NCI-H1105 treated with DMSO at 0.1 percent for 48 hours (cell line): ENCODE results near the gene SLC10A6.

Experiments
- DNase-seq: peaks from one replicate; lab custom pipeline; 2025; lab: John Stamatoyannopoulos, UW

Gene SLC10A6

DNA sequence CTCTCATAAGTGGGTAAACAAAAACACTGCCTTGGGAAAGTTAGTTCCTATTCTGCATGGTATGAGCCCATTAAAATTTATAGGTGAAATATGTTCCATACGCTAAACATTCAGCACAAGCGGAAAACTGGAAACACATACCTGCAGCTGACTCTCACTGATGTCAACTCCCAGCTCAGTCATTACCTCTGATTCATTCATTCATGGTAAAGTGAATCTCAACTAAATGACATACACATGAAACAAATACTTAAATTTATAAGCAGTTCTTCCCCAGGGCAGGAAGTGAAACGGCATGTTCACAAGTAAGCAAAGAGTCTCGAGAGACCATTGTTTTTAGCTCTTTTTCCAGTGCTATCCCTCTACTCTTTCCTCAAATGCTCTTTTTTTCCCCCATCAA lies 1.6 kb downstream of the SLC10A6 start:
- no peak for DNase-seq

DNA sequence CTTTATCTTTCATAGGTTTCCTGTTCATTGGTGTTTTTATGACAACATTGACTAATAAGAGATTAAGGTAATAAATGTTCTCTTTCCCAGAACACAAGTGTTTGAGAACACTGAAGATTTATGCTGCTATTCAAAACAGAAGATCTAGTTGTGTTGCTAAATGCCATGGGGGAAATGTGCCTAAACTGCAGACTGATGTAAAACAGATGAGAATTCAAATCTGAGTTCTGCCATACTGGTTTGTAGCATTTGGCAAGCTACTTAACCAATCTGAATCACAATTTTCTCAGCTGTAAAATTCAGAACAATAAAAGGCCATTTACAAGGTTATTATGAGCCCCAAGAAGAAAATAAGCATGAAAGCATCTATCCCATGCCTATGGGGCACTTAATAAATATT lies 2.3 kb downstream of the SLC10A6 start:
- no peak for DNase-seq

DNA sequence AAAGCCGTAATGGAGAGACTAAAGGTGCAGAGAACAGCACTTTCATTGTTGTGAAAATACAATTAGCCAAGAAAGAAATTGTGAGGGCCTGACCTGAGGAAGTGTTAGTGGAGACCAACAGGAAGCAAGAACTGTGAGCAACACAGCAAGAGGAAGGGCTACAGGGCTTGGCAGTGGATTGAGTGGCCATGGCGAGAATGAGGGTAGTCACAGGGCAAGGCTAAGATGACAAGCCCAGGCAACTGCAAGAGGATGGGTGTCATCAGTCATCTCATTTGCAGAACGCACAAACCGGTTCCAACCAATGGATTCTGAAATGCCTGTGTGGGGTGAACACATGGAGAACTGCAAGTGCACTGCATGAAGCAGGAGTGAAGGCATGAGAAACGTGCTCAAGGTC lies 3.6 kb downstream of the SLC10A6 start:
- DNase-seq, result no peak

DNA sequence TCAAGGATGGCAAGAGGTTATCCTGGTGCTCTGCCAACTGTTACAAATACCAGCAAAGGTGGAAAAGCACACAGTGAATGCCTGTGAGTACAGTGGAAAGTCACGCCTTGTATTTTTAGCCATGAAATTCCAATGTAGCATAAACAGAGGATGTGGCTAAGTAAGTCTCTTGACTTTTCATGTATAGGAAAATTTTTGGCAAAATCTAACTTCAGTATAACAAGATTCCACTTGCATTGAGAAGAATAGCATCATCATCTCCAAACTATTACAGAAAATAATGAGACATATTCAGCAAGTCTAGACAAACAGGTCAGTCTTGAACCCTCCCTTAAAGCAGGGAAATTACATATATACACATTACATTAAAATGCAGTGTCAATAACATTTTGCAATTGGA lies 7.9 kb downstream of the SLC10A6 start:
- DNase-seq, result no peak

- no peak for DNase-seq
Measured at GRCh38 chr4:86840858-86841257, 8.3 kb downstream of the SLC10A6 start.

GRCh38 chr4:86837691-86838503 lies 11.3 kb downstream of the SLC10A6 start:
- no peak for DNase-seq

GRCh38 chr4:86835677-86836076 lies 13.5 kb downstream of the SLC10A6 start:
- no peak for DNase-seq

GRCh38 chr4:86834901-86835300 lies 14.3 kb downstream of the SLC10A6 start:
- no peak for DNase-seq

DNA sequence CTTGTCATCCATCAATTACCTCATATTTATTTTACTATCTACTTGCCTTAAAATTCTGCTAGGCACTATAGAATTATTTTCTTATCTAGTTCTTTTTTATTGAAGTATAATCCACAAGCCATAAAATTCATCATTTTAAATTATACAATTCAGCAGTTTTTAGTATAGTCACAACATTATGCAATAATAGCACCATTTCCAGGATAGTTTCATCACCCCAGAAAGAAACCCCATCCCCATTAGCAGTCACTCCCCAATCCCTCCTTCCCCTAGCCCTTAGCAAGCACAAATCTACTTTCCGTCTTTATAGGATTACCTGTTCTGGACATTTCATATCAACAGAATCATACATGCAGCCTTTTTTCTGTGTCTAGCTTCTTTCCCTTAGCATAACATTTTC lies 15.6 kb downstream of the SLC10A6 start:
- no peak for DNase-seq

- DNase-seq, result no peak
Measured at GRCh38 chr4:86831262-86832130, 17.7 kb downstream of the SLC10A6 start.

- DNase-seq, result no peak
Measured at GRCh38 chr4:86825511-86825910, 23.7 kb downstream of the SLC10A6 start.

DNA sequence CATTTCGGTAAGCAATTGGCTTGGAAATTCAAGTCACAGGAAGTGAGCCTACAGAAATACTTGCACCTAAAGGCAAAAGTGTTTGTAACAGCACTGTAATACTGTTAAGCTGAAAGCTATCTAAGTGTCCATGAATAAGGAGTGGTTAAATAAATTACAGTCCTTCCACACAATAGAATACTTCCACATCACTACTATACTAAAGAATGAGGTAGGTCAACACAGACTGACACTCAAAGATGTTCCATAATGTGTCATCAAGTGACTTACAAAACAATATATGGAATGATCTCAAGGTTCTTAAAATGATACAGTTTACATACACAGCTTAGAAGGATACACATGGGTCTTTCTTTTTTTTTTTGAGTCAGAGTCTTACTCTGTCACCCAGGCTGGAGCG lies 27.0 kb downstream of the SLC10A6 start:
- no peak for DNase-seq

- DNase-seq, result no peak
Measured at GRCh38 chr4:86821151-86821550, 28.0 kb downstream of the SLC10A6 start.

DNA sequence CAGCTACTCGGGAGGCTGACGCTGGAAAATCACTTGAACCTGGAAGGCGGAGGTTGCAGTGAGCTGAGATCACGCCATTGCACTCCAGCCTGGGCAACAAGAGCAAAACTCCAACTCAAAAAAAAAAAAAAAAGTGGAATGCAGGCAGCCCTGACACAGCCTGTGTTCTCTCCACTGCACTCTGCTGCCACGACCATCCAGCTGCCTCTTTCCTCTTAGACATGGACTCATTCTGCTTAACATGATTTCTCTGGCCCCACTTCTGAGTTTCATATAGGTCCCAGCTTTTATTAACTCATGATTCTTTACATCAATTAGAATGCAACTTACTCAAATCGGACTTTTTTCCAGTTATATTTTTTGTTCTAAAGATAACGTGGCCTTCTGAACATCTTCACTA lies 29.6 kb downstream of the SLC10A6 start:
- DNase-seq, result no peak

DNA sequence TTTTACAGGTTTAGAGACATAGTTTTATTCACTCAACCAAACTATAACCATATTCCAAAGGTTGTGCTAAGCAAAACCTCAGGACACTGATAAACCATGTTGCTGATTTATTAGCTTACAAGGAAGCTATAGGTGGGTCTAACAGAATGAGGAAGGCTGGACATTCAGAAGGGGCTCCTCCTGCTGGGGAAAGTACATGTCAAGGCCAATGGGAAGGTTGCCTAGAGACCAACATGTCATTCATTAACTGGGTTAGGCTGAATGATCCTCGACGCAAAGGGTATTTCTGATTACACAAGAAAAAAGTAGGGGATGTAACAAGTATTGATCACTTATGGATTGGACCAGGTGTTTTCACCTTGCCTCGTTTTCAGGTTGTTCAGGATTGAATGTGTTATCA lies 30.3 kb downstream of the SLC10A6 start:
- no peak for DNase-seq

GRCh38 chr4:86818211-86818610 lies 31.0 kb downstream of the SLC10A6 start:
- DNase-seq, result no peak

- DNase-seq, result no peak
Measured at GRCh38 chr4:86816501-86817273, 32.5 kb downstream of the SLC10A6 start.

- no peak for DNase-seq
Measured at GRCh38 chr4:86815653-86816052, 33.5 kb downstream of the SLC10A6 start.

- no peak for DNase-seq
Measured at GRCh38 chr4:86810847-86811246, 38.3 kb downstream of the SLC10A6 start.

DNA sequence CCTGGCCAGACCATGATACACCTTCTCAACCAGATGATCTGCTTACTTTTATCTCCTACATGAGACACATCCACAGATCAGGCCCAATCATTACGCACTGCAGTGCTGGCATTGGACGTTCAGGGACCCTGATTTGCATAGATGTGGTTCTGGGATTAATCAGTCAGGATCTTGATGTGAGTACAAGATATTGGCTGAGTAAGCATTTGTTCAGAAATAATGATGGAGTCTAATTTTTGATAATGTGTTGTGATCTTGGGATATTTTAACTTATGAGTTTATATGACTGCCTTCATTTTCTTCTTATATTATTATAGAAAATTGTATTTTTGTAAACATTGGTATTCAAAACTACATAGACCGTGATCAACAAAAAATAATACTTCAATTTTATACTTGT lies 39.4 kb downstream of the SLC10A6 start:
- DNase-seq, result no peak

DNA sequence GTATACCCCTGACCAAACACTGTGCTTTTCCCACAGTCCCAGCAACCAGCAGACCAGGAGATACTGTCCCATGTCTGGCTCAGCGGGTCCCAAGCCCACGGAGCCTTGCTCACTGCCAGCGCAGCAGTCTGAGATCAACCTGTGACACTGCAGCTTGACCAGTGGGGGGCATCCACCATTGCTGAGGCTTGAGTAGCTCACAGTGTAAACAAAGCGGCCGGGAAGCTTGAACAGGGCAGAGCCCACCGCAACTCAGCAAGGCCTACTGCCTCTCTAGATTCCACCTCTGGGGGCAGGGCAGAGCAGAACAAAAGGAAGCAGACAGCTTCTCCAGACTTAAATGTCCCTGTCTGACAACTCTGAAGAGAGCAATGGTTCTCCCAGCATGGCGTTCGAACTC lies 58.1 kb downstream of the SLC10A6 start:
- no peak for DNase-seq

GRCh38 chr4:86788826-86789225 lies 60.4 kb downstream of the SLC10A6 start:
- DNase-seq, result no peak

DNA sequence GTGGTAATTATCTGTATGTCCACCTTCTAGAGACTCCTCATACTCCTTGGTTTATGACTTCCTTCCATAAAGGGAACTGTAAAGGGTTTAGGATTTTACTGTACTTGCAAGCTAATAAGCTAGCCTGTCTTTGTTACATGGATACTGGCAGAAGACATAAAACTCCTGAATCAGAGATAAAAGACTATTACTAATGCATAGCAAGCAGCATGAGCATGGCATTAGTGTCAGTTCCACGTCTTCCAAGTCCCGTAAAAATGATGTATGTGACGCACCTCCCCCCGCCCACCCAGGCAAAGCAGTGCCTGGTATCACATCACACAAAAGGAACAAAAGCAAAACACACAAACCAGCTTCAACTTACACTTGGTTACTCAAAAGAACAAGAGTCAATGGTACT lies 71.0 kb downstream of the SLC10A6 start:
- no peak for DNase-seq
